A673 (cell line): Measurements from ENCODE around the gene AGPAT2. TPM values are rescaled to one million over a fixed set of nuclear protein-coding genes. Genes with fewer than 3 reads are reported as not detected.

Source experiments
- BruUV-seq: library from RNA; stranded (reverse); fragments of 400-500 nt; replicated peaks from 2 replicates; lab custom pipeline; 2021; lab: Mats Ljungman, UMichigan
- CTCF ChIA-PET: fragments of 300-600 bp; sonication (Branson Sonifier 250); formaldehyde crosslinking; loops from one replicate; lab custom pipeline; 2022; ENCODE audit warnings: antibody characterized with exemption; lab: Charles Lee
- POLR2A ChIA-PET: fragments of 300-600 bp; sonication (Branson Sonifier 250); formaldehyde crosslinking; loops from one replicate; lab custom pipeline; 2022; ENCODE audit warnings: antibody characterized with exemption; ENCODE audit not compliant: low non-redundant PET; lab: Charles Lee
- DNase-seq: peaks from one replicate; pipeline ENCODE4 v3.0.0-alpha.2; 2015; ENCODE audit warnings: low spot score
- H3K27ac ChIP-seq: fragments of 200-600 bp; sonication (generic); 2 replicates; pipeline ENCODE4 v1.5.1; 2016; ENCODE audit warnings: mixed run types, low read depth, mild to moderate bottlenecking, mixed read lengths, antibody characterized with exemption, low read length; ENCODE audit not compliant: poor library complexity, severe bottlenecking
- H3K27me3 ChIP-seq: fragments of 200-600 bp; sonication (generic); replicated peaks from 2 replicates; pipeline ENCODE4 v1.6.1; 2017; ENCODE audit warnings: mixed run types, low read depth, mild to moderate bottlenecking, mixed read lengths, antibody characterized with exemption, low read length; ENCODE audit not compliant: insufficient read depth, poor library complexity
- H3K36me3 ChIP-seq: fragments of 200-600 bp; sonication (generic); 2 replicates; pipeline ENCODE4 v1.6.1; 2016; ENCODE audit warnings: mixed run types, mild to moderate bottlenecking, mixed read lengths, antibody characterized with exemption, low read length; ENCODE audit not compliant: insufficient read depth, poor library complexity, severe bottlenecking
- H3K4me1 ChIP-seq: fragments of 200-600 bp; sonication (generic); 2 replicates; pipeline ENCODE4 v1.6.1; 2017; ENCODE audit warnings: mixed run types, mild to moderate bottlenecking, mixed read lengths, antibody characterized with exemption, low read length; ENCODE audit not compliant: insufficient read depth, poor library complexity, severe bottlenecking
- H3K4me3 ChIP-seq: fragments of 200-600 bp; sonication (generic); 2 replicates; pipeline ENCODE4 v1.5.1; 2016; ENCODE audit warnings: low read depth, mixed run types, mild to moderate bottlenecking, mixed read lengths, low read length; ENCODE audit not compliant: poor library complexity, severe bottlenecking
- H3K9me3 ChIP-seq: fragments of 200-600 bp; sonication (generic); 2 replicates; pipeline ENCODE4 v1.6.1; 2016; ENCODE audit warnings: mixed run types, low read depth, mild to moderate bottlenecking, mixed read lengths, antibody characterized with exemption, low read length; ENCODE audit not compliant: poor library complexity, severe bottlenecking
- EZH2 ChIP-seq: fragments of 200-600 bp; sonication (generic); IDR thresholded peaks from 2 replicates; pipeline ENCODE4 v1.6.1; 2017; ENCODE audit warnings: borderline replicate concordance, low read depth, mild to moderate bottlenecking, mixed read lengths, antibody characterized with exemption, low read length; ENCODE audit not compliant: poor library complexity, severe bottlenecking
- intact Hi-C: fragments of 100-400 bp; cut with micrococcal nuclease; formaldehyde crosslinking; loops from one replicate; pipeline ENCODE4 v1.10.0; 2022; ENCODE audit not compliant: unreplicated experiment
- microRNA-seq: library from miRNA; unstranded; fragments of <30 nt; microRNA quantifications from one replicate; pipeline ENCODE4 v1.2.0, GENCODE V29; 2021
- total RNA-seq: library from RNA; stranded (reverse); gene quantifications from 2 replicates; pipeline ENCODE4 v1.2.3, GENCODE V29; 2021
- TF ChIP-seq, protein P1 (sequence below): fragments of 300-800, 200-600 bp; sonication (generic); conservative IDR thresholded peaks from 2 replicates; pipeline ENCODE4 v1.5.1; 2017; ENCODE audit warnings: low read depth, mild to moderate bottlenecking, antibody characterized with exemption, low read length, moderate library complexity, mixed read lengths

The AGPAT2 gene
- total RNA-seq, 1 experiment from 2014 or later, result 57.7 TPM

DNA sequence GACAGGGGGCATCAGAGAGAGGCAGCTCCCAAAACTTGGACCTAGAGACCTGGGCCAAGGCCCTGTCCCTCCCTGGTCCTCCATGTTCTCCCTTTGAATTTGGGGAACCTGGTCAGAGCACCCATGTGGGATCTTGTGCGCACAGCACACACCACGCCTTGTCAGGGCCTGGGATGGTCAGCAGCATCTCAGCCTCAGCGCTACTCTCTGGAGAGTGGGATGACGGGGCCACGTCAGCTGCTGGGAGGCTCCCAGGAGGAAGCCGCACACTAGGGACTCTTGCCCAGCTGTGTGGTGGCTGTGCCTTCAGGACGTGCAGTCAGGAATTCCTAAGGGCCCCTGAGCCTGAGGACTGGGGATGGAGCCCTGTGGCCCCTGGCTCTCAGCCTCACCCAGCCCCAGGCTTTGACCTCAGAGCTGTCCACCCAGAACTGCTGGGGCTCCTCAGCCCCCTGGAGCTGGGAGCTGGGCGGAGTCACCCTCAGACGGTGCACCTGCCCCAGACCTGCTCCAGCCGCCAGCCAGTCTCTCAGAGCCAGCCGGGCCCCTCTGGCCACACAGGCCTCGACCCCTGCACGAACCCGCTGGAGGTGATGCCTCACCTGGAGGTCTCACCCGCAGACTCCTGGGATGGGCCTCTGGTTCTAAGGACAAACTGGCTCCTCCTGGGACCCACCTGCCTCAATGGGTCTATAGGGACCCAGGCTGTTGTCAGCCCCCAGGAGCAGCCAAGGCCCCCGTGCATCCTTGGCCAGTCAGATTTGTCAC lies 62.9 kb downstream of the AGPAT2 start:
- TF ChIP-seq, protein P1, sequence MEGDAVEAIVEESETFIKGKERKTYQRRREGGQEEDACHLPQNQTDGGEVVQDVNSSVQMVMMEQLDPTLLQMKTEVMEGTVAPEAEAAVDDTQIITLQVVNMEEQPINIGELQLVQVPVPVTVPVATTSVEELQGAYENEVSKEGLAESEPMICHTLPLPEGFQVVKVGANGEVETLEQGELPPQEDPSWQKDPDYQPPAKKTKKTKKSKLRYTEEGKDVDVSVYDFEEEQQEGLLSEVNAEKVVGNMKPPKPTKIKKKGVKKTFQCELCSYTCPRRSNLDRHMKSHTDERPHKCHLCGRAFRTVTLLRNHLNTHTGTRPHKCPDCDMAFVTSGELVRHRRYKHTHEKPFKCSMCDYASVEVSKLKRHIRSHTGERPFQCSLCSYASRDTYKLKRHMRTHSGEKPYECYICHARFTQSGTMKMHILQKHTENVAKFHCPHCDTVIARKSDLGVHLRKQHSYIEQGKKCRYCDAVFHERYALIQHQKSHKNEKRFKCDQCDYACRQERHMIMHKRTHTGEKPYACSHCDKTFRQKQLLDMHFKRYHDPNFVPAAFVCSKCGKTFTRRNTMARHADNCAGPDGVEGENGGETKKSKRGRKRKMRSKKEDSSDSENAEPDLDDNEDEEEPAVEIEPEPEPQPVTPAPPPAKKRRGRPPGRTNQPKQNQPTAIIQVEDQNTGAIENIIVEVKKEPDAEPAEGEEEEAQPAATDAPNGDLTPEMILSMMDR, result no peak
- TF ChIP-seq EZH2, result no peak
- H3K27ac ChIP-seq, result no peak overlapping the region
- H3K36me3 ChIP-seq, result no peaks in the 10 kb centered on the region
- DNase-seq, result no peak
- peaks cover 19% of the 10 kb centered on the region for H3K4me1 ChIP-seq
- H3K9me3 ChIP-seq, result no peaks in the 10 kb centered on the region
- no peaks in the 10 kb centered on the region for H3K27me3 ChIP-seq
- no peak overlapping the region for H3K4me3 ChIP-seq
- POLR2A ChIA-PET, result no interaction called here
- intact Hi-C loops, result loop anchor here (10.0 kb wide), 1 partner anchor 80 kb away; the partner anchor contains the start of gene NOTCH1
- BruUV-seq, result no TSS peak
- CTCF ChIA-PET, result interaction anchor here (0.7 to 1.3 kb wide), 2 partner anchors 94 to 140 kb away, joined by 3 to 10 read pairs; no protein-coding TSS in a partner anchor

DNA sequence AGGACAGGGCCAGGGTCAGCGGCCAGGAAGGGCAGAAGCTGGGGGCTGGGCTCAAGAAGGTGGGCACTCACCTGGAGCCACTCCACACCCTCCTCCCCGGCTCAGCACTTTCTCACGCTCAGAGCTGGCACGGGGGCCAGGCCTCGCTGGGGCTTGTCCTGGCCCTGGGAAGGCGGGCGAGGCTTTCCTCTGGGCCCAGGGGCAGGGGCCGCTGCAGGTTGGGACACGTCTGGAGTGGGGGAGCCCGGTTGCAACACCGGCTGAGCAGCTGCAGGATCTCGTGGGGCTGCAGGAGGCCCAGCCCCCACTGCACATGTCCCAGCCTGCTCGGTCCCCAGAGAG lies 63.4 kb downstream of the AGPAT2 start:
- no TSS peak for BruUV-seq
- intact Hi-C loops, result loop anchor here (10.0 kb wide), 1 partner anchor 79 kb away; the partner anchor contains the start of gene NOTCH1
- no peak overlapping the region for H3K27ac ChIP-seq
- TF ChIP-seq, protein P1, result no peak
- TF ChIP-seq EZH2, result no peak
- DNase-seq, result no peak
- H3K9me3 ChIP-seq, result no peaks in the 10 kb centered on the region
- H3K36me3 ChIP-seq, result no peaks in the 10 kb centered on the region
- H3K27me3 ChIP-seq, result no peaks in the 10 kb centered on the region
- ChIA-PET CTCF (no interaction called here), POLR2A (no interaction called here)
- peaks cover 19% of the 10 kb centered on the region for H3K4me1 ChIP-seq
- no peak overlapping the region for H3K4me3 ChIP-seq

Small RNA genes within 50 kb of the gene (microRNA-seq; reads per million reads assigned to microRNA genes)
- 41,220 reads per million, percentile 99 among the genes with 10 or more reads in this experiment for gene MIR126

Other genes with a start within 250 kb of the AGPAT2 start
- gene INPP5E, start 247.6 kb downstream of the AGPAT2 start, total RNA-seq, result 26.2 and 27.7 TPM in 2 replicates
- gene SEC16A, start 204.4 kb downstream of the AGPAT2 start, total RNA-seq, result 72.9 and 73.7 TPM in 2 replicates
- gene NOTCH1, start 141.4 kb downstream of the AGPAT2 start, total RNA-seq, result 37.2 and 50.2 TPM in 2 replicates
- gene EGFL7, start 24.5 kb downstream of the AGPAT2 start, total RNA-seq, result 79.5 and 98.5 TPM in 2 replicates
- 26.4 and 35.3 TPM in 2 replicates for gene DIPK1B, start 25.1 kb upstream of the AGPAT2 start, total RNA-seq
- gene LCN10, start 55.5 kb upstream of the AGPAT2 start, total RNA-seq, result 0.15 and 0.35 TPM in 2 replicates
- gene LCN6, start 61.1 kb upstream of the AGPAT2 start, total RNA-seq, result not detected in 2 replicates
- gene LCN8, start 70.8 kb upstream of the AGPAT2 start, total RNA-seq, result not detected in 2 replicates
- not detected in 2 replicates for gene LCN15, start 77.1 kb upstream of the AGPAT2 start, total RNA-seq
- gene TMEM141, start 103.9 kb upstream of the AGPAT2 start, total RNA-seq, result 32.7 and 39.5 TPM in 2 replicates
- 0.46 TPM in 1 of 2 replicates, not detected in the other for gene CCDC183, start 108.9 kb upstream of the AGPAT2 start, total RNA-seq
- 208 and 210 TPM in 2 replicates for gene RABL6, start 120.5 kb upstream of the AGPAT2 start, total RNA-seq
- gene AJM1, start 155.0 kb upstream of the AGPAT2 start, total RNA-seq, result 1.8 and 2.0 TPM in 2 replicates
- gene PHPT1, start 162.0 kb upstream of the AGPAT2 start, total RNA-seq, result 94.7 and 109 TPM in 2 replicates
- gene MAMDC4, start 164.9 kb upstream of the AGPAT2 start, total RNA-seq, result 7.9 and 10.1 TPM in 2 replicates
- 321 and 330 TPM in 2 replicates for gene EDF1, start 178.9 kb upstream of the AGPAT2 start, total RNA-seq
- gene TRAF2, start 199.1 kb upstream of the AGPAT2 start, total RNA-seq, result 29.2 and 33.2 TPM in 2 replicates